Stimulated activated CD4-positive, alpha-beta T cell treated with anti-CD3 and anti-CD28 coated beads, Interleukin-1b, Interleukin-23, amount 100 ng/mL, for 4 hours (primary cell): ENCODE results near the gene DLG1.

Experiments
- DNase-seq, 2 donors: peaks; one replicate each; pipeline ENCODE4 v3.0.0-alpha.2; 2020; ENCODE audit warnings: low read depth in 2 of 2

Gene DLG1

GRCh38 chr3:197298341-197298944 lies at the start of gene DLG1:
TSS of gene DLG1 (minus strand) at chr3:197298612. CDS start at chr3:197297204, 1,408 bp downstream.
- peak; percentile 81 to 82 for DNase-seq

- DNase-seq, result no peak
Measured at GRCh38 chr3:197348014-197348413, 49.6 kb upstream of the DLG1 start.

DNA sequence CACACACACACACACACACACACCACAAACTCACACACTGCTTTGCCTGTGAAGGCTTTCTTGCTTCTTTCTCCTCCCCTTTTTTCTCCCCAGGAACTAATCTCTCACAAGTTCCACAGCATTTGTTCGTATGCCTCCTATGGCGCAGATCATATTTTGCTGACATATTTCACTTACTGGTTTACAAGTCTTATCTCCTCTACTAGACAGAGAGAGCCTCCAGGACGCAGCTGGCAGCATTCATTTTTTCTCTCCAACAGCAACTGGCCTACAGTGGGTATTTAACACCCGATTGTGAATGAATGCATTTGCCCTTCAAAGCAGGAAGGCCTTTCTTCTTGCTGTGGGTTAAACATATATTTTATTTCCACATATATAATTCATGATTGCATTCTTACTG lies 47.0 kb upstream of the DLG1 start:
- no peak for DNase-seq

- no peak for DNase-seq
Measured at GRCh38 chr3:197344582-197345318, 46.3 kb upstream of the DLG1 start.

GRCh38 chr3:197343656-197344408 lies 45.4 kb upstream of the DLG1 start:
- no peak for DNase-seq

DNA sequence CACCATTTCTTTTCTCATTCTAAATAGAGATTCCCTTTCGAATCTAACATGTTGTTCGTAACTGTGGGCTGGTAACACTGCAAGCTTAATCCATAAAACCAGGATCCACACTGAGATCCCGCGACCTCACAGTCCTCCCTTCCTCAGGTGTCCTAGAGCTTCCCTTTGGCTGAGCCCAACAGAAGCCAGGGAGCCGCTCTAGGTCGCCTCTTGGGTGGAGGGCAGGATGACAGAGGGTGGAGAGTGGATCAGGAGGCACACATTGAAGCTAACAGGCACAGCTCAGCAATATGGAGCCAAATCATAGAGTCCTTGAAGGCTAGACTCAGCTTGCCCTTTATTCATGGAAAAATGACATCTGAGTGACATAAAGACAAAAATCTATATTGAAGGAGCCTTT lies 44.7 kb upstream of the DLG1 start:
- no peak for DNase-seq

DNA sequence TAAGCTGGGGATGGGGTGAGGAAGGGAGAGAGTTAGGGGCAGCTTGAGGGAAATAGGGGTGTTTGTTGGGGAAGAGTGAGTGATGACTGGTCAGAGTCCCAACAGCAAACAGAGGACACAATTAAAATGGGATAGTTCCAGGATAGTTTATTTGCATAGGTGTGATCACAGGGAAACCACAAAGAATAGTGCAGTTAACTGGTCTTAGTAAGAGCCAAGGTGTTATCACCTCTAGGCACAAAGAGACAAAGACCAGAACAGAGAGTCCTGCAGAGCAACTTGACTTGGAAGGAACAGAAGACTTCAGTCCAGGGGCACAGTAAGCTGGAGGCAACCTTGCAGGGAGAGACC lies 42.1 kb upstream of the DLG1 start:
- DNase-seq, result no peak

DNA sequence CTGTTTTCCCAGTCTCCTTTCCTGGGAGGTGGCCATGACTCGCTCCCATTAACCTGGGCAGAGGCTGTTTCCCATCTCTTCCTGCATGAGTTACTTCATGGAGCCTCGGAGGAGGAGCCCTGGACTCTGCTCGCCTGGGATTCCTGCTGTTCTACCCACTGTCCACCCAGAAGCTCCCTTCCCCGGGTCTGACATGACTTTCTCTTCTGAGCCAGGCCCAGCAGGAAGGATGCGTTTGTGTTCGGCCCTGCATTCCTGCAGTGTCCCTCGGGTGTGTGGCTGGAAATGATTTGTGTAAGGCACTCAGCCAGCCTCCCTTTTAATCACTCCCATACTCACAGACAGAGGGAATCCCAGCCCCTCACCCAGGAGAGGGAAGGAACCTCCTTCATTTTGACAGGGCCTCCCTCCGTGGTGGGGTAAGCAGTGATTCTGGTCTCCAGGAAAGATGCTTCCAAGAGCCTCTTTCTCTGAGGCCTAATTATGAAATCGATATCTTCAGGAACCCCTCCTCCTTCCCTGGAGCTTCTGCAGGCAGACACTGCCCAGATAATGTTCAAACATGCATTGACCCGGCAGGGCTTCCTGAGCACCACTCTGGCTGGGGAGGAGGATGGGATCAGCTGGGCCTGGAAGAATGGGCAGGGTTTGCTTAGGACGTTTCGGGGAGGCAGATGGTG lies 41.6 kb upstream of the DLG1 start:
- DNase-seq, result no peak

- no peak for DNase-seq
Measured at GRCh38 chr3:197338586-197338985, 40.2 kb upstream of the DLG1 start.

- DNase-seq, result no peak
Measured at GRCh38 chr3:197337656-197338055, 39.2 kb upstream of the DLG1 start.

DNA sequence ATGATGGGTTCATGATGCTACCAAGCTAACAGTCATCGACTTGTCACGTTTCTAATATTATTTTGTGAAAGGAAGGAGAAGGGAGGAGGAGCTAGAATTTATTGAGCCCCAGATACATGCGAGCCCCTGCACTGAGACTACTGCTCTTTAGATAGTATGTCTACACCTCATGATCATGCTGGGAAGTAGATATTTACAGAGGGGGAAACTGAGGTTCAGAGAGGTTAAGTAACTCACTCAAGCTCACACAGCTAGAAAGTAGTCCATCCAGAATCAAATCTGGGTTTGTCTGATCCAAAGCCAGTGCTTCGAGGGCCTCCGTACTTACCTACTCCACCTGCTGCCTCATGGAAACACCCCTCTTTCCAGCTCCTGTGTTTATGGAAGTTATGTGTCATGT lies 38.8 kb upstream of the DLG1 start:
- DNase-seq, result no peak

DNA sequence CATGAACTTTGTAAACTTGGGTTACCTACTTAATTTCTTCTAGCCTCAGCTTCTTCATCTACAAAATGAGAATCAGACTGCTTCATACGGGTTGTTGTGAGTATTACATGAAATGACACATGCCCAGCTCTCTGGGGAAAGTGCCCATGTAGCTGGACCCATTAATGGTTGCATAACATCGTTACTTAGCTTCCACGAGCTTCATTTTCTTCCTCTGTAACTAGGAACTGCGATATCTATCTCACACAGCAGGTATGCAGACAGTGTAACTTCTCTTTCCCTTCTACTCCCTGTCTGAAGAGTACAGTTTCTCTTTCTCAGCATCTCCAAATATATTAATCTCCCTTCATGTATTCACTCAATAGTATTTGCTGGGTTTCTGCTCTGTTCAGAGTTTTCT lies 37.9 kb upstream of the DLG1 start:
- no peak for DNase-seq

- DNase-seq, result no peak
Measured at GRCh38 chr3:197335428-197336132, 37.2 kb upstream of the DLG1 start.

DNA sequence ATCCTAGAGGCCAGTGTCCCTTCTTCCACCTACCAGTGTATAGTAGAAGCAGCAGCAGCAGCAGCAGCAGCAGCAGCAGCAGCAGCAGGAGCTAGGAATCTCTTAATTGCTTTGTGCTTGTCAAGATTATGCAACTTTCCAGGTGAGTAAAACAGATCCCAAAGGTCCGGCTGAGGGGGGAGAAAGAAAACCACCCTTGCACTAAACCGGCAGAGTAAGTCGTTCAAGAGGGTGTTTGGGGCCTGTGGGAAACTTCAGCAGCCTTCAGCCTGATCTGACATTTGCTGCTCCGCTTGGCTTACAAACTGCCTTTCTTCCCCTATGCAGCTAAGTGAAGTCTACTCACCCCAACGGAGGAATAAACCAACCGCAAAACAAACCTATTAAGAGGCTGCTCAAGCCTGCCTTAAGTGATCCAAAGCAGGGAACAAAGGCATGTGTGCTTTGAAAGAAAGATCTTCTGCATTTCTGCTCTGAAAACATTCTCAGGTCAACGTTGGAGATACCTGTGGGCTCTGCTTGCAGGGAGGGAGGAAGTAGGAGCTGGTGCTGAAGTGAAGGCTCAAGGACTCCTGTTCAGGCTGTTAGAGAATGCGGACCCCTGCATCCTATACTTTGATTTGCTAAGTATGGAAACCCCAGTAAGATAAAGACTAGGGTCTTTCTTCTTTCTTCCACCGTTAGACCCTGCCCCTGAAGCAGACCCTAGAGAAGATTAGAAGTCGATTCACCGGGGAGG lies 35.7 kb upstream of the DLG1 start:
- DNase-seq, result no peak

- no peak for DNase-seq
Measured at GRCh38 chr3:197331131-197331530, 32.7 kb upstream of the DLG1 start.

GRCh38 chr3:197329382-197329781 lies 31.0 kb upstream of the DLG1 start:
- no peak for DNase-seq

- DNase-seq, result no peak
Measured at GRCh38 chr3:197328198-197328597, 29.8 kb upstream of the DLG1 start.

GRCh38 chr3:197327701-197328100 lies 29.3 kb upstream of the DLG1 start:
- DNase-seq, result no peak

DNA sequence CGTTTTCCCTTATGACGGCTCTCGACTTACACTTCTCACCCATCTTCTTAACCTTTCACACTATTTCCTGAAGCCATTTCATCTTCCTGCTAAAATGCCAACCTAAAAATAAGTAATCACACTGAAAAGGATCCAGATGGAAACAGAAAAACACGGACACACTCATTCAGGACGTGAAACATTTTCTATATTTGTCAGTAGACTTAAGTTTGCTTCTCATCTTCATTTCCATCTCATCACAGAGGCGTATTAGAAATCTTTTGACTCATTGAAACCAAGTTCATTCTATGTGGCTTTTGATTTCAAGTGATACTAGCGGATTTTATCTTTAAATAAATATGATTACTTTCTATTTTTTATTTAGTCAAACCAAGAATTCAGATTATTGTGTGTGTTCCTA lies 27.4 kb upstream of the DLG1 start:
- DNase-seq, result no peak

- no peak for DNase-seq
Measured at GRCh38 chr3:197322149-197322548, 23.7 kb upstream of the DLG1 start.

DNA sequence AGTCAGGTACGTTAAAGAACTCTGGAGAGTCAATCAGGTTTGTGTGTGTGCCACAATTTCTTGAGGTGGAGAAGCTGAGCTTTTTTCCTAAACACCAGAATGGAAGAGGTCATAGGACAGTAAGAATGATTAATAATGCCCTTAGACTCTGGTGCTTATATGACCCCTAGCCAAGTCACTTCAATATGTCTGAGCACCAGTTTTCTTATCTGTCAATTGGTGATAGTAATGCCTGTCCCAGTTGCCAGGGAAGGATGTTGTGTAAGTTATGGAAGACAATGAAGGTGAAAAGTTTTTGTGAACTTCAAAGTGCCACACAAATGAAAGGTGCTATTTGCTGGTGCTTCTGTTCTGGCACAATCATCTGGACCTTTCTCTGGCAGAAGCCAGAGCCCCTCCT lies 22.2 kb upstream of the DLG1 start:
- DNase-seq, result no peak
